HG02943 (cell line): ENCODE results near the gene ELP1.
"Not testable (repeated sequence)": the region's sequence is repeated elsewhere in the genome, so short reads cannot be mapped to it uniquely, and the experiment has no call there.

Experiments used
- ATAC-seq: cut with Tn5 transposase; IDR thresholded peaks from one replicate; pipeline ENCODE4 v1.9.1; 2021; ENCODE audit warnings: mild to moderate bottlenecking, low read depth, moderate library complexity; ENCODE audit not compliant: unreplicated experiment

The ELP1 gene

GRCh38 chr9:108934323-108934893, 484 bp upstream of the ELP1 start, which contains the start of gene ABITRAM:
Gene ABITRAM, plus strand, starts transcription at chr9:108934400. Its CDS starts 87 bp downstream, at chr9:108934487.
- peak; percentile 70 for ATAC-seq

DNA sequence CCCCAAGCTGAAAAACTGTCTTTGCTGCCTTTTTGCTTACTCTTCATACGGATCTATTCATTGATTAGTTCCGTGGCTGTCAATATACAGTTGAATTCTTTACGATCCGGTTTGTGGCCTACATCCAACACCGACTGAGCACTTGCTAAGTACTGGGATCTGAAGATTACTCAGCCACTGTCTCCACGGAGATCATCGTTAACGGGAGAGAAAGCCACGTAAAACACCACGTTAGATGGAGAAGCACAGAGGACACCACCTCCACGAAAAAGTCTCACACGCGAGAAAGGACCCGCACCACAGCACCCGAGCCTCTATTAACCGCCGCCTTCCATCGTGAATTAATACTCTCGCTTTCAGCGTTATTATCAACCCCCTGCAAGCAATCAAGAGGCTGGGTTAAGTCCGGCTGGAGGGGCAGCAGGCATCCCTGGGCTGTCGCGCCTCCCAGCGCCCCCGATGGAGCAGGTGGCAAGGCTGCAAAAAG, 650 bp downstream of the ELP1 start:
- ATAC-seq, result no peak

GRCh38 chr9:108928386-108928785, 5.5 kb downstream of the ELP1 start:
- no peak for ATAC-seq

- no peak for ATAC-seq
These were observed 9.5 kb downstream of the ELP1 start for GRCh38 chr9:108924466-108924865.

DNA sequence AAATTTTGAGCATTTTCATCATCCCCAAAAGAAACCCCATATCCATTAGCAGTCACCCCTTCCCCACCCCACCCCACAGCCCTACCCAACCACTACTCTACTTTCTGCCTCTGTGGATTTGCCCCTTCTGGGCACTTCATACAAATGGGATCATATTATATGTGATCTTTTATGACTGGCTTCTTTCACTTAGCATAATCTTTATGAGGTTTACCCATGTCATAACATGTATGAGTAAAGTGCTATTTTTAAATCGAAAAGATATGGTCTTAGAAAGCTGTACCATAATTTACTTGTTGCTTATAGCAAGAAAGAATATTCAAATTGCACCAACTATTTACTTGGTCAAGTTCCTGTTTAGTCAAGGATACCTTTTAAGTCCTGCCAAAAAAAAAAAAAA, 12.7 kb downstream of the ELP1 start:
- no peak for ATAC-seq

DNA sequence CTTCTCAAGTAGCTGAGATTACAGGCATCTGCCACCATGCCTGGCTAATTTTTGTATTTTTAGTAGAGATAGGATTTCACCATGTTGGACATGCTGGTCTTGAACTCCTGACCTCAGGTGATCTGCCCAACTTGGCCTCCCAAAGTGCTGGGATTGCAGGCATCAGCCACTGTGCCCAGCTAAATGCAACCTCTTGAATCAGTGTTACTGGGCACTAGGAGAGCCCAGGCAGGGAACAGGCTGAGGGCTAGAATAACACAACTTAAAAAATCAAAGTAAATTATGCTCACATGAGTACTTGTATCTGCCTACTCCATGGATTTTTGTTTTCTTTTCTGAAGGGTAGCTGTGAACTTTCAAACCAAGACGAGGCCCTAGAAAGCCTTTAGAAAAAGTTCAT, 13.5 kb downstream of the ELP1 start:
- not testable (repeated sequence) for ATAC-seq

DNA sequence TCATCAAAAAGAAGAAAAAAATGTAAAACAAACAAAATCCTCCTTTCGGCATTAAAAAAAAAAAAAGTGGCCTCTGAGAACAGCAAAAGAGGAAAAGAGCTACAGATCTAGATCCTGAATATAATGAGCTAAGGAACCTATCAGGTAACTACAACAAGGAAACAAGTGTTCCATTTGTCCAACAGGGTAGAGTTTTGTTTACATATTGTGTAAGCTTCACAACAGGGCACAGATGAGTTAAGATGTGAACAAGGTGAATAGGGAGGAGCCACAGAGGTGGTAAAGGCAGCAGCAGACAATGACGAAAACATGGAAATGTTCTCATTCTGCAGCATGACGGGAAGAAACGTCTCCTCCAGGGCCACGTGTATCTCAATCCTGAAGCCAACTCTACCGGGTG, 14.4 kb downstream of the ELP1 start:
- ATAC-seq, result no peak

- no peak for ATAC-seq
These were observed 20.5 kb downstream of the ELP1 start for GRCh38 chr9:108913391-108913790.

DNA sequence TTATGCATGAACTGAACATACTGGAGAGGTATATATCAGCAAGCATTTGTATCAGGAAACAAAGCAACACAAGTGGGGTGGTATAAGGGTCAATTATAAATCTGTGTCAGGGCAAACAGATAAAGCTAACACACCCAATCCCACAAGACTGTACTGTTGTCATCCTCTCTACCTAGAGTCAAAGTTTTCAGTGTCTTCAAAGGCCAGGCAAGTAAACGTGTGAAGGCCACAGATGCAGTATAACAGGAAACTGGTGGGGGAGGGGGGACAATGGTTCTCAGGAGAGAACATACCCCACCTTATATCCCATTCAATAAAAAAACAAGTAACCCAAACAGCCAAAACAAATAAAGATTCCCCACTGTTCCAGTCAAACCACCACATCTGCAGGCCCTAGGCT, 22.1 kb downstream of the ELP1 start:
- no peak for ATAC-seq

DNA sequence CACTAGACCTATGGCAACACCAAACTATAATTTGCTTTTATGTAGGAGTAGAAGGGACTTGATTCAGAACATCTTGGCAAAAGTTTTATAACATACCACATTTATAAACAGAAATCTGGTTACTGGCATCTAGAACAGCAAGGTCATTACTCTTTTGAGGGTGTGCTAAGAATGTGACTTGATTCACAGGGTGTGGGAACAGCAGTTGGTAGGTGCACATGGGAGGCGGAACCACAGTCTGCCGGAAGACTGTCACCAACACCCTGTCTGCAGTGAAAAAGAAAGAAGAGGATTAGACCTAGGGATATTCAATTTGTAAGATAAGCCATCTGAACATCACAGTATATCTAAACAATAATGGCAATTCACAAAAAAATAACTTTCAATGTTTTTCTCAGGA, 23.0 kb downstream of the ELP1 start:
- no peak for ATAC-seq

DNA sequence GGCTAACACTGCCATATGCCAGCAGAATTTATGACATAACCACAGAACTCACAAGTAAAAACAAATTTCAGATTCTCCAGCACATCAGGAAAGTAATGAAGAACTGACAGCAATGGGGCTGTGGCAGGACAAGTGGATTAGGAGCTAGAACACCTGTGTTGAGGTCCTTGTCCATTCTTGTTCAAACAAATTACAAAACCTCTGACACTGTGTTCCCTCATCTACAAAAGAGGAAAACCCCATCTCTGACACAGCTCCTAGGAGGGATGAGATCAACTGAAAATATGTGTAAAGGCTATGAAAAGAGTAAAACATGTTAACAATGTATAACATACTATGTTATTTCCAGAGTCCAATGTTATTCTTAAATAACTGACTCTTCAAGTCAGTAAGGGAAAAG, 23.5 kb downstream of the ELP1 start:
- ATAC-seq, result no peak

DNA sequence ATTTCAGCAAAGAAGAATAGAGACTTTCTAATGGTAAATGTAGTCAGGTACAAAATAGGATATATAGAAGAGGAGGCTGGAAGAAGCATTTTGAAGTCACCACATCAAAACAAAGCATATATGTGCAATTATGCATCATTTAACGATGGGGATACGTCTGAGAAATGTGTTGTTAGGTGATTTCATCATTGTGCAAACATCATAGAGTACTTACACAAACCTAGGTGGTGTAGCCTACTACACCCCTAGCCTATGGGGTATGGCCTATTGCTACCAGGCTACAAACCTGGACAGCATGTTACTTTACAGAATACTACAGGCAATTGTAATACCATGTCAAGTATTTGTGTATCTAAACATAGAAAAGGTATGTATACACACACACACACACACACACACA, 28.4 kb downstream of the ELP1 start:
- no peak for ATAC-seq

- no peak for ATAC-seq
These were observed 29.8 kb downstream of the ELP1 start for GRCh38 chr9:108904161-108904560.

- no peak for ATAC-seq
These were observed 30.4 kb downstream of the ELP1 start for GRCh38 chr9:108903420-108904103.

DNA sequence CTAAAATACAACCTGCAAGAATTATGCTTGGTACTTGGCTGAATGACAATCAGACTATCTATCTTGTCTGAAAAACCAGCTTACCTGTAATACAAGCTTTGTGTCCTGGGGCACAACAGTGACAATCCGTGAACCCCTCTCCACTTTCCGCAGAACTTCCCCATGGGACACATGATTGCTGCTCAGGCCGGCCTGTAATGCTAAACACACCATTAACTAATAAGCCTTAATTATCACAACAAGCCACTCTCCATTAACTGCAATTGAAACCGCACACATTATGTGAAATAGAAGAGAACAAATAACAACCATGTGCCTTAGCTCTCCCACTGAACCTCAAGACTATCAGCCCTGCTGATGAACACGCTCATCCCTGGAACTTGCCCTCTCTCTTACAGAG, 33.7 kb downstream of the ELP1 start:
- no peak for ATAC-seq

GRCh38 chr9:108899023-108899695, 34.8 kb downstream of the ELP1 start:
- not testable (repeated sequence) for ATAC-seq

GRCh38 chr9:108897324-108898096, 36.4 kb downstream of the ELP1 start:
- ATAC-seq, result no peak

DNA sequence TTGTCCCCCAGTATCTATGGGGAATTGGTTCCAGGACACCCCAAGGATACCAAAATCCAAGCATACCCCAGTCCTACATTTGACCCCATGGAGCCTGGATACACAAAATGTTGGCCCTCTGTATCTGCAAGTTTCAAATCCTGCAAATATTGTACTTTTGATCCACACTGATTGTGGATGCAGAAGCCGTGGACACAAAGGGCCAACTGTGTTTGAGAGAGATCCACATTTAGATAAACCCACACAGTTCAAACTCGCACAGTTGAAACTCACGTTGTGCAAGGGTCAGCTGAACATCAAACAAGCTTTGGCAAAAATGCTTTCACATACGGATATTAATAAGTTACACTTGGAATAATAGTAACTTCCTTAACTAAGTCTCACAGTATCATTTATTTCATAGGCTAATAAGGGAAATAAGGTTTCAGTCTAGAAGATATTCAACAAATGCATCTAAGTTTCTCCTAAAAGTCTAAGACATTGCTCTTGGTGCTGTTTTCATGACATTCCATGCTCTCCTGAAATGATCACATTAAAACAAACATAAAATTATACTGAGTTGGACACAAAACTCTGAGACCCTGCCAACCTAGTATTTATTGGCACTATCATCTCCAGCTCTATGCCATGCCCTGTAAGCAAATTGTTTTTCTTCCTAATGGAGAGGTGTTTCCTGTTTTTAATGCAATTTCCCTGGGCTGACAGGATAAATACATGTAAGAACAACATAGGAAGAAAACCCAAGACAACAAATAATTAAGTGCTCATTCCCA, 39.5 kb downstream of the ELP1 start:
- ATAC-seq, result no peak

- no peak for ATAC-seq
These were observed 44.3 kb downstream of the ELP1 start for GRCh38 chr9:108889649-108890067.

DNA sequence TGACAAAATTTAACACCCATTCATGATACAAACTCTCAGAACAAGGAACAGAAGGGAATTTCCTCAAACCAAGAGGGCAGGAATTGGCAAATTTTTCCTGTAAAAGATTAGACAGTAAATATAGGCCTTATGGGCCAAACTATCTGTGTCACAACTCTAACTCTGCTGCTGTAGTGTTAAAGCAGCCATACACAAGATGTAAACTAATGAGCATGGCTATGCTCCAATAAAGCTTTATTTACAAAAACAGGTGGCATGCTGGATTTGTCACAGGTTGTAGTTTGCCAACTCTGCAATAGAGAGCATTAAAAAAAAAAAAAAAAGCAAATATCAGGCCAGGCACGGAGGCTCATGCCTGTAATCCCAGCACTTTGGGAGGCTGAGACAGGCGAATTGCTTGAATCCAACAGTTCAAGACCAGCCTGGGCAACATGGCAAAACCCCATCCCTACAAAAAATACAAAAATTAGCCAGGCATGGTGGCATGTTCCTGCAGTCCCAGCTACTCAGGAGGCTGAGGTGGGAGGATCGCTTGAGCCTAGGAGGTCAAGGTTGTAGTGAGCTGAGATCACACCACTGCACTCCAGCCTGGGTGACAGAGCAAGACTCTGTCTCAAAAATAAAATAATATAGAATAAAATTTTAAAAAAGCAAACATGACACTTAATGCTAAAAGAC, 47.2 kb downstream of the ELP1 start:
- ATAC-seq, result not testable (repeated sequence)
